ENCODE results near the gene TMEM53.

DNA sequence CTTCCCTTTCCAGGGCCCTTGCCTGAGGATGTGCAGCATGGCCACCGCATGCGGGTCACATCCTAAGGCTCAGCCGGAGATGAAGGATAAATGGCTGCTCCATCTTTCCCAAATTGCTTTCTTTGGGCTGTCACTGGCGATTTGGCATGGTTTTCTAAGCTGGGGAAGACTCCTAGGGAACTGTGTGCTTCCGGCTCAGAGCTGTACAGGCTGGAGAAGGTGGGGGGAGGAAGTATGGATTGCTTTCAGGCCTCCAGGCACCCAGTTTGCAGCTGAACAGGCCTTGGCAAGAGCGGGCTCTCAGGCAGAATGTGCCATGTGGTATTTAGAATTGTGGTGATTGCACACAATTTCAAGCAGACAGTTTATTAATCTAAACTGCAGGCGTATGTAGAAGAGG is 48.9 kb downstream of the TMEM53 start:
- TF ChIP-seq, protein P1, sequence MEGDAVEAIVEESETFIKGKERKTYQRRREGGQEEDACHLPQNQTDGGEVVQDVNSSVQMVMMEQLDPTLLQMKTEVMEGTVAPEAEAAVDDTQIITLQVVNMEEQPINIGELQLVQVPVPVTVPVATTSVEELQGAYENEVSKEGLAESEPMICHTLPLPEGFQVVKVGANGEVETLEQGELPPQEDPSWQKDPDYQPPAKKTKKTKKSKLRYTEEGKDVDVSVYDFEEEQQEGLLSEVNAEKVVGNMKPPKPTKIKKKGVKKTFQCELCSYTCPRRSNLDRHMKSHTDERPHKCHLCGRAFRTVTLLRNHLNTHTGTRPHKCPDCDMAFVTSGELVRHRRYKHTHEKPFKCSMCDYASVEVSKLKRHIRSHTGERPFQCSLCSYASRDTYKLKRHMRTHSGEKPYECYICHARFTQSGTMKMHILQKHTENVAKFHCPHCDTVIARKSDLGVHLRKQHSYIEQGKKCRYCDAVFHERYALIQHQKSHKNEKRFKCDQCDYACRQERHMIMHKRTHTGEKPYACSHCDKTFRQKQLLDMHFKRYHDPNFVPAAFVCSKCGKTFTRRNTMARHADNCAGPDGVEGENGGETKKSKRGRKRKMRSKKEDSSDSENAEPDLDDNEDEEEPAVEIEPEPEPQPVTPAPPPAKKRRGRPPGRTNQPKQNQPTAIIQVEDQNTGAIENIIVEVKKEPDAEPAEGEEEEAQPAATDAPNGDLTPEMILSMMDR (IDR thresholded peaks at IDR 0.05; ENCODE audit: insufficient read depth, low read depth, low read length): no peak
- TF ChIP-seq EZH2 (IDR thresholded peaks at IDR 0.05; ENCODE audit: insufficient read depth, low read length): no peak

Measured in astrocyte (in vitro differentiated cells and primary cell).